BJ (cell line): ENCODE data around the gene KRTAP20-1. TPM values are rescaled to one million over a fixed set of nuclear protein-coding genes. Genes with fewer than 3 reads are reported as not detected.

ENCODE experiments used
- CTCF ChIA-PET: fragments of 350-600 bp; formaldehyde crosslinking; extraction: SDS; loops from one replicate; lab custom pipeline; 2021; ENCODE audit warnings: antibody characterized with exemption, inconsistent platforms; lab: Yijun Ruan, JAX
- POLR2A ChIA-PET: fragments of 300-600 bp; sonication (Branson Sonifier 250); formaldehyde crosslinking; extraction: SDS; loops from one replicate; lab custom pipeline; 2021; ENCODE audit warnings: antibody characterized with exemption; lab: Charles Lee
- DNase-seq: peaks from one replicate; pipeline ENCODE4 v3.0.0-alpha.2; 2011; ENCODE audit warnings: low read depth
- H3K27me3 ChIP-seq: 2 replicates; pipeline ENCODE4 v1.6.0; 2011; ENCODE audit warnings: low read length; ENCODE audit not compliant: control insufficient read depth, insufficient read depth
- H3K36me3 ChIP-seq: 2 replicates; pipeline ENCODE4 v1.5.1; 2011; ENCODE audit warnings: low read length; ENCODE audit not compliant: control insufficient read depth, insufficient read depth
- H3K4me3 ChIP-seq: 2 replicates; pipeline ENCODE4 v1.5.1; 2011; ENCODE audit warnings: low read depth, mild to moderate bottlenecking, control low read depth, low read length
- CTCF ChIP-seq: IDR thresholded peaks from 2 replicates; pipeline ENCODE4 v1.5.1; 2011; ENCODE audit warnings: low read depth, mild to moderate bottlenecking, control low read depth, inconsistent platforms, low read length, moderate library complexity; ENCODE audit not compliant: insufficient read depth
- polyA plus RNA-seq: library from polyadenylated mRNA; depleted of rRNA; stranded (reverse); fragments of >200 nt; gene quantifications from 2 replicates; pipeline ENCODE4 v1.2.3, GENCODE V29; 2011

The KRTAP20-1 gene
- polyA plus RNA-seq, 1 experiment: not detected

- no peak for TF ChIP-seq CTCF
- Histone ChIP-seq H3K4me3 (no peak overlapping the region), H3K36me3 (no peaks in the 10 kb centered on the region), H3K27me3 (no peaks in the 10 kb centered on the region)
- CTCF ChIA-PET: no interaction called here
- DNase-seq: no peak
- POLR2A ChIA-PET: no interaction called here
Measured at GRCh38 chr21:30605968-30606367, 10.3 kb upstream of the KRTAP20-1 start.

DNA sequence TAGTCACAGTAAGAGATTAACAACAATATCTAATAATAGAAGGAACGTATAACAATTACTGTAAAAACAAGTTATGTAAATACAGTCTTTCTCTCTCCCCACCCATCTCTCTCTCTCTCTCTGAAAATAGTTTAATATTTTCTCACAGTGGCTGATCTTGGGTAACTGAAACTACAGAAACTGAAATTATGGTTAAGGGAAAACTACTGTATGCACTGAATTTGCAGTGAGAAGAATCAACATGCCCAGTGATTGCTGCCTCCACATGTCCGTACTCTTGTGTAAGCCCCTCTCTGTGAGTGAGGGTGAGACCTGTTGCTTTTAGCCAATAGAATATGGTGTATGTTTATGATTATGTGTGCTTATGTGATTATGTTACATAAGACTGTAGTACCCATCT, 4.1 kb upstream of the KRTAP20-1 start:
- H3K4me3 ChIP-seq: no peak overlapping the region

DNA sequence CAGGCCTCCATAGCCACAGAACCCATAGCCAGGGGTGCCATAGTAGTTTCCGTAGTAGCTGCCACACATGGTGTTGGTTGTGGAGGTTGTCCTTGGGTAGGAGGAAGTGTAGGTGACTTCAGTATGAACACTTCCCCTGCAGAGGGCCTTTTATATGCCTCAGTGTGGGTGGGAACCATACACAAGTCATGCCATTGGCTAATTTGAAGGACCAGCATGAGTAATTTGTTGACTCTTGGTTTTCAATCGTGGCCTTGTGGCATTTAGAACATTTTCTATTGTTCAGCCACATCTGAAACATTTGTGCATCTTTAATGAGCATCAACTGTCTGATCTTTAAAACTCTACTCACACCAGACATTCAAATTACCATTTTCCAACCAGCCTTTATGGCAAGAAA, 2.4 kb upstream of the KRTAP20-1 start, which contains the start of gene KRTAP6-1:
TSS of gene KRTAP6-1 (minus strand) at position 95 of the 400 bp plus-strand sequence. CDS start at position 69, 26 bp downstream.
- ChIA-PET POLR2A (no interaction called here), CTCF (no interaction called here)
- Histone ChIP-seq H3K27me3 (no peaks in the 10 kb centered on the region), H3K4me3 (no peak within 1 kb of the TSS), H3K36me3 (no peaks in the 10 kb centered on the region)
- DNase-seq: no peak
- no peak for TF ChIP-seq CTCF

More for the DNA sequence above, 4.1 kb upstream of the KRTAP20-1 start:
- ChIA-PET POLR2A (no interaction called here), CTCF (no interaction called here)
- no peak for DNase-seq
- H3K27me3 ChIP-seq: no peaks in the 10 kb centered on the region
- H3K36me3 ChIP-seq: no peaks in the 10 kb centered on the region
- TF ChIP-seq CTCF: no peak

- CTCF ChIA-PET: no interaction called here
Measured at GRCh38 chr21:30615199-30615598, 1.0 kb upstream of the KRTAP20-1 start.

DNA sequence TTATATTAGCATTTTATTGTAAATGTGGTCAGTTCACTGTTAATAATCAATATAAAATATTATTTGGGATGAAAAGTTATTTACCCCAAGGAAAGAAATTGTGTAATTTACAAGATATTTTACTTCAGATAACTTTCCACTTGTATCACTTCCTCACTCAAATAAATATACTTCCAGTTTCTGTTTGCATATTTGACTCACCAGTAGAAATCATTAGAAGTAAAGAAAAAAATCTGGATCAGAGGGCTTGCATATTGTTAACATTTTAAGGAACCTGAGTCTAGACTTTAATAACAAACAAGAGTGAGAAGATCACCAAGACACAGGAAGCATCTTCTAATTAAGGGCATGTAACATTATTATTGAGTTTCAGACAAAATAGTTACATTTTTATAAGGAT, 3.9 kb downstream of the KRTAP20-1 start:
- CTCF ChIA-PET: no interaction called here

More at GRCh38 chr21:30615199-30615598, 1.0 kb upstream of the KRTAP20-1 start:
- POLR2A ChIA-PET: no interaction called here
- no peak for DNase-seq
- Histone ChIP-seq H3K4me3 (no peak overlapping the region), H3K36me3 (no peaks in the 10 kb centered on the region), H3K27me3 (no peaks in the 10 kb centered on the region)
- no peak for TF ChIP-seq CTCF

More for the DNA sequence above, 3.9 kb downstream of the KRTAP20-1 start:
- no peak for DNase-seq
- H3K27me3 ChIP-seq: no peaks in the 10 kb centered on the region
- H3K4me3 ChIP-seq: no peak overlapping the region
- POLR2A ChIA-PET: no interaction called here
- no peak for TF ChIP-seq CTCF
- H3K36me3 ChIP-seq: no peaks in the 10 kb centered on the region
